OCI-M2 (cell line): ENCODE results near the gene RAET1G.
"Not testable (repeated sequence)": the region's sequence is repeated elsewhere in the genome, so short reads cannot be mapped to it uniquely, and the experiment has no call there.

Experiments used
- DNase-seq: peaks from one replicate; lab custom pipeline; 2025; ENCODE audit not compliant: unreplicated experiment; lab: John Stamatoyannopoulos, UW

The RAET1G gene

GRCh38 chr6:149922642-149923326 lies at the start of gene RAET1G:
TSS of gene RAET1G (minus strand) at chr6:149923121. CDS start at chr6:149923010, 111 bp downstream.
- DNase-seq = no peak

GRCh38 chr6:149969635-149970034 lies 46.7 kb upstream of the RAET1G start:
- DNase-seq = no peak

- DNase-seq = not testable (repeated sequence)
Measured at GRCh38 chr6:149968909-149969308, 46.0 kb upstream of the RAET1G start.

GRCh38 chr6:149967999-149968398 lies 45.1 kb upstream of the RAET1G start:
- DNase-seq = not testable (repeated sequence)

- no peak for DNase-seq
Measured at GRCh38 chr6:149967591-149967990, 44.7 kb upstream of the RAET1G start.

- not testable (repeated sequence) for DNase-seq
Measured at GRCh38 chr6:149966319-149966718, 43.4 kb upstream of the RAET1G start.

GRCh38 chr6:149965194-149966020 lies 42.5 kb upstream of the RAET1G start:
- DNase-seq = no peak

GRCh38 chr6:149964308-149965193 lies 41.6 kb upstream of the RAET1G start:
- no peak for DNase-seq

- DNase-seq = peak; percentile 72
Measured at GRCh38 chr6:149963462-149964307, 40.8 kb upstream of the RAET1G start, which contains the start of gene ULBP1. TSS of gene ULBP1 (plus strand) at chr6:149963943. CDS start at chr6:149964050, 107 bp downstream.

GRCh38 chr6:149963212-149963461 lies 40.2 kb upstream of the RAET1G start:
- no peak for DNase-seq

GRCh38 chr6:149962461-149963211 lies 39.7 kb upstream of the RAET1G start:
- DNase-seq = no peak

- no peak for DNase-seq
Measured at GRCh38 chr6:149961728-149962425, 39.0 kb upstream of the RAET1G start.

- DNase-seq = no peak
Measured at GRCh38 chr6:149960488-149960887, 37.6 kb upstream of the RAET1G start.

- DNase-seq = not testable (repeated sequence)
Measured at GRCh38 chr6:149959806-149960205, 36.9 kb upstream of the RAET1G start.

GRCh38 chr6:149958124-149958523 lies 35.2 kb upstream of the RAET1G start:
- not testable (repeated sequence) for DNase-seq

GRCh38 chr6:149955654-149956317 lies 32.9 kb upstream of the RAET1G start:
- not testable (repeated sequence) for DNase-seq

GRCh38 chr6:149954984-149955653 lies 32.2 kb upstream of the RAET1G start:
- not testable (repeated sequence) for DNase-seq
